HCT116 (cell line): ENCODE results near the gene NGEF.

Experiments used
- MAX ChIP-seq: IDR thresholded peaks from 2 replicates; pipeline ENCODE4 v1.6.1; 2012
- POLR2AphosphoS5 ChIP-seq: IDR thresholded peaks from 2 replicates; pipeline ENCODE4 v1.6.1; 2011; ENCODE audit warnings: mild to moderate bottlenecking, low read depth, low read length, moderate library complexity
- RAD21 ChIP-seq: IDR thresholded peaks from 2 replicates; pipeline ENCODE4 v1.6.1; 2012; ENCODE audit warnings: low read depth, mild to moderate bottlenecking
- SIN3A ChIP-seq: IDR thresholded peaks from 2 replicates; pipeline ENCODE4 v1.6.1; 2012; ENCODE audit warnings: low read depth
- TCF7L2 ChIP-seq: IDR thresholded peaks from 2 replicates; pipeline ENCODE4 v1.7.0; 2011; ENCODE audit warnings: borderline replicate concordance, inconsistent platforms; ENCODE audit not compliant: insufficient read depth, insufficient read length; ENCODE audit errors: extremely low read depth
- ZFX ChIP-seq: fragments of 450-650 bp; IDR thresholded peaks from 2 replicates; pipeline ENCODE4 v1.6.1; 2017
- TF ChIP-seq, protein P1 (sequence below), 3 experiments: fragments of 200-600 bp in 1 of 3; sonication (generic) in 1 of 3; IDR thresholded peaks in 2 of 3; conservative IDR thresholded peaks in 1 of 3; 2 replicates each; pipeline ENCODE4 v1.5.1; 2012 to 2017; ENCODE audit warnings: low read depth in 2 of 3, low read length in 2 of 3, antibody characterized with exemption in 1 of 3, borderline replicate concordance in 1 of 3, control low read depth in 1 of 3, mild to moderate bottlenecking in 1 of 3, mixed read lengths in 1 of 3, mixed run types in 1 of 3, moderate library complexity in 1 of 3; ENCODE audit not compliant: insufficient read depth in 1 of 3
- TF ChIP-seq, protein P2 (sequence below): IDR thresholded peaks from 2 replicates; pipeline ENCODE4 v1.6.1; 2011; ENCODE audit warnings: mild to moderate bottlenecking, low read length, moderate library complexity; ENCODE audit not compliant: insufficient replicate concordance; ENCODE audit errors: extremely low read depth
- TF ChIP-seq, protein P3 (sequence below): IDR thresholded peaks from 2 replicates; pipeline ENCODE4 v1.6.1; 2012; ENCODE audit warnings: low read depth

GRCh38 chr2:233037078-233037477 is 24.0 kb upstream of the NGEF start:
- TF ChIP-seq, protein P1, sequence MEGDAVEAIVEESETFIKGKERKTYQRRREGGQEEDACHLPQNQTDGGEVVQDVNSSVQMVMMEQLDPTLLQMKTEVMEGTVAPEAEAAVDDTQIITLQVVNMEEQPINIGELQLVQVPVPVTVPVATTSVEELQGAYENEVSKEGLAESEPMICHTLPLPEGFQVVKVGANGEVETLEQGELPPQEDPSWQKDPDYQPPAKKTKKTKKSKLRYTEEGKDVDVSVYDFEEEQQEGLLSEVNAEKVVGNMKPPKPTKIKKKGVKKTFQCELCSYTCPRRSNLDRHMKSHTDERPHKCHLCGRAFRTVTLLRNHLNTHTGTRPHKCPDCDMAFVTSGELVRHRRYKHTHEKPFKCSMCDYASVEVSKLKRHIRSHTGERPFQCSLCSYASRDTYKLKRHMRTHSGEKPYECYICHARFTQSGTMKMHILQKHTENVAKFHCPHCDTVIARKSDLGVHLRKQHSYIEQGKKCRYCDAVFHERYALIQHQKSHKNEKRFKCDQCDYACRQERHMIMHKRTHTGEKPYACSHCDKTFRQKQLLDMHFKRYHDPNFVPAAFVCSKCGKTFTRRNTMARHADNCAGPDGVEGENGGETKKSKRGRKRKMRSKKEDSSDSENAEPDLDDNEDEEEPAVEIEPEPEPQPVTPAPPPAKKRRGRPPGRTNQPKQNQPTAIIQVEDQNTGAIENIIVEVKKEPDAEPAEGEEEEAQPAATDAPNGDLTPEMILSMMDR (IDR thresholded peaks at IDR 0.05 in 2 of 3, conservative IDR thresholded peaks at IDR 0.05 in 1 of 3; ENCODE audit: borderline replicate concordance in 1 of 3, insufficient read depth in 1 of 3, low read depth in 2 of 3, low read length in 2 of 3): no peak
- no peak for TF ChIP-seq ZFX
- no peak for TF ChIP-seq POLR2AphosphoS5
- TF ChIP-seq RAD21: no peak
- no peak for TF ChIP-seq MAX
- TF ChIP-seq SIN3A: no peak
- TF ChIP-seq, protein P2, sequence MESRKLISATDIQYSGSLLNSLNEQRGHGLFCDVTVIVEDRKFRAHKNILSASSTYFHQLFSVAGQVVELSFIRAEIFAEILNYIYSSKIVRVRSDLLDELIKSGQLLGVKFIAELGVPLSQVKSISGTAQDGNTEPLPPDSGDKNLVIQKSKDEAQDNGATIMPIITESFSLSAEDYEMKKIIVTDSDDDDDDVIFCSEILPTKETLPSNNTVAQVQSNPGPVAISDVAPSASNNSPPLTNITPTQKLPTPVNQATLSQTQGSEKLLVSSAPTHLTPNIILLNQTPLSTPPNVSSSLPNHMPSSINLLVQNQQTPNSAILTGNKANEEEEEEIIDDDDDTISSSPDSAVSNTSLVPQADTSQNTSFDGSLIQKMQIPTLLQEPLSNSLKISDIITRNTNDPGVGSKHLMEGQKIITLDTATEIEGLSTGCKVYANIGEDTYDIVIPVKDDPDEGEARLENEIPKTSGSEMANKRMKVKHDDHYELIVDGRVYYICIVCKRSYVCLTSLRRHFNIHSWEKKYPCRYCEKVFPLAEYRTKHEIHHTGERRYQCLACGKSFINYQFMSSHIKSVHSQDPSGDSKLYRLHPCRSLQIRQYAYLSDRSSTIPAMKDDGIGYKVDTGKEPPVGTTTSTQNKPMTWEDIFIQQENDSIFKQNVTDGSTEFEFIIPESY: no peak
- TF ChIP-seq, protein P3, sequence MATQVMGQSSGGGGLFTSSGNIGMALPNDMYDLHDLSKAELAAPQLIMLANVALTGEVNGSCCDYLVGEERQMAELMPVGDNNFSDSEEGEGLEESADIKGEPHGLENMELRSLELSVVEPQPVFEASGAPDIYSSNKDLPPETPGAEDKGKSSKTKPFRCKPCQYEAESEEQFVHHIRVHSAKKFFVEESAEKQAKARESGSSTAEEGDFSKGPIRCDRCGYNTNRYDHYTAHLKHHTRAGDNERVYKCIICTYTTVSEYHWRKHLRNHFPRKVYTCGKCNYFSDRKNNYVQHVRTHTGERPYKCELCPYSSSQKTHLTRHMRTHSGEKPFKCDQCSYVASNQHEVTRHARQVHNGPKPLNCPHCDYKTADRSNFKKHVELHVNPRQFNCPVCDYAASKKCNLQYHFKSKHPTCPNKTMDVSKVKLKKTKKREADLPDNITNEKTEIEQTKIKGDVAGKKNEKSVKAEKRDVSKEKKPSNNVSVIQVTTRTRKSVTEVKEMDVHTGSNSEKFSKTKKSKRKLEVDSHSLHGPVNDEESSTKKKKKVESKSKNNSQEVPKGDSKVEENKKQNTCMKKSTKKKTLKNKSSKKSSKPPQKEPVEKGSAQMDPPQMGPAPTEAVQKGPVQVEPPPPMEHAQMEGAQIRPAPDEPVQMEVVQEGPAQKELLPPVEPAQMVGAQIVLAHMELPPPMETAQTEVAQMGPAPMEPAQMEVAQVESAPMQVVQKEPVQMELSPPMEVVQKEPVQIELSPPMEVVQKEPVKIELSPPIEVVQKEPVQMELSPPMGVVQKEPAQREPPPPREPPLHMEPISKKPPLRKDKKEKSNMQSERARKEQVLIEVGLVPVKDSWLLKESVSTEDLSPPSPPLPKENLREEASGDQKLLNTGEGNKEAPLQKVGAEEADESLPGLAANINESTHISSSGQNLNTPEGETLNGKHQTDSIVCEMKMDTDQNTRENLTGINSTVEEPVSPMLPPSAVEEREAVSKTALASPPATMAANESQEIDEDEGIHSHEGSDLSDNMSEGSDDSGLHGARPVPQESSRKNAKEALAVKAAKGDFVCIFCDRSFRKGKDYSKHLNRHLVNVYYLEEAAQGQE: no peak
- TF ChIP-seq TCF7L2: no peak
